ENCODE results near the gene PRDM2.

GRCh38 chr1:13751985-13752384, 52.0 kb downstream of the PRDM2 start:
- TF ChIP-seq CTCF (IDR thresholded peaks at IDR 0.05) (no peak), POLR2A (IDR thresholded peaks at IDR 0.05) (no peak)

All from Peyer's patch (tissue), 4 donors.